ENCODE measurements around the gene PEX6. TPM values are rescaled to one million over a fixed set of nuclear protein-coding genes. Genes with fewer than 3 reads are reported as not detected.

Gene PEX6
- total and polyA plus RNA-seq, 2 of the 13 experiments (the other 11 are each of a cell fraction or from before 2014, with no cell fraction given) = 5.1 to 6.7 TPM

- TF ChIP-seq GMEB2 (CRISPR knock-in tag; IDR thresholded peaks at IDR 0.05; ENCODE audit: low read depth) (no peak), CBX5 (CRISPR knock-in tag; IDR thresholded peaks at IDR 0.05; ENCODE audit: borderline replicate concordance) (peak; percentile 51; the same call in 1 of the 2 replicates), ZBTB3 (CRISPR knock-in tag; IDR thresholded peaks at IDR 0.05; ENCODE audit: borderline replicate concordance, low read depth) (no peak), SIN3A (IDR thresholded peaks at IDR 0.05; ENCODE audit: borderline replicate concordance, low read depth, low read length) (peak; percentile 57; the same call in 1 of the 2 replicates), RBM39 (IDR thresholded peaks at IDR 0.05; ENCODE audit: low read depth, low read length, poor library complexity, severe bottlenecking) (peak; percentile 80), TEF (CRISPR knock-in tag; IDR thresholded peaks at IDR 0.05) (0 out of 2 replicates have a peak, but pooled peaks have one; percentile 28), MED13 (CRISPR knock-in tag; IDR thresholded peaks at IDR 0.05) (peak; percentile 26; the same call in 1 of the 2 replicates), MATR3 (CRISPR knock-in tag; IDR thresholded peaks at IDR 0.05) (no peak), ZNF644 (CRISPR knock-in tag; IDR thresholded peaks at IDR 0.05; ENCODE audit: low read depth) (no peak), ZNF460 (CRISPR knock-in tag; IDR thresholded peaks at IDR 0.05; ENCODE audit: borderline replicate concordance) (no peak), CSRNP2 (CRISPR knock-in tag; conservative IDR thresholded peaks at IDR 0.05; ENCODE audit: low read depth) (no peak), RCOR2 (CRISPR knock-in tag; IDR thresholded peaks at IDR 0.05) (no peak), ZNF790 (CRISPR knock-in tag; IDR thresholded peaks at IDR 0.05; ENCODE audit: borderline replicate concordance) (peak; percentile 53; the same call in 1 of the 2 replicates), HMGXB4 (CRISPR knock-in tag; IDR thresholded peaks at IDR 0.05; ENCODE audit: borderline replicate concordance in 1 of 2, low read depth in 1 of 2) (peak; percentile 44 to 53; a peak in 3 of 4 replicates), MAZ (IDR thresholded peaks at IDR 0.05; ENCODE audit: borderline replicate concordance, low read depth, low read length) (no peak), MAZ (CRISPR knock-in tag; IDR thresholded peaks at IDR 0.05; ENCODE audit: low read depth) (peak; percentile 59), TBX2 (CRISPR knock-in tag; IDR thresholded peaks at IDR 0.05; ENCODE audit: borderline replicate concordance) (peak; percentile 59; the same call in 1 of the 2 replicates), EEA1 (CRISPR knock-in tag; IDR thresholded peaks at IDR 0.05; ENCODE audit: borderline replicate concordance) (no peak), XBP1 (CRISPR knock-in tag; IDR thresholded peaks at IDR 0.05) (no peak), HNRNPL (IDR thresholded peaks at IDR 0.05; ENCODE audit: low read depth, low read length) (peak; percentile 89; the same call in 1 of the 2 replicates), ZNF772 (CRISPR knock-in tag; IDR thresholded peaks at IDR 0.05) (peak; percentile 34; the same call in 1 of the 2 replicates), ZSCAN21 (CRISPR knock-in tag; IDR thresholded peaks at IDR 0.05; ENCODE audit: borderline replicate concordance) (no peak), FOXM1 (CRISPR knock-in tag; IDR thresholded peaks at IDR 0.05) (0 out of 2 replicates have a peak, but pooled peaks have one; percentile 54)
Measured at GRCh38 chr6:42984001-42984923, 5.3 kb upstream of the PEX6 start, which contains the start of gene PPP2R5D (continued).

All from HepG2 (cell line).